HG03095 (cell line): Measurements from ENCODE around the gene ZFAND3.
"Not testable (repeated sequence)": the region's sequence is repeated elsewhere in the genome, so short reads cannot be mapped to it uniquely, and the experiment has no call there.

ENCODE experiments used
- ATAC-seq: cut with Tn5 transposase; IDR thresholded peaks from one replicate; pipeline ENCODE4 v1.9.1; 2021; ENCODE audit warnings: moderate library complexity; ENCODE audit not compliant: unreplicated experiment

Gene ZFAND3

DNA sequence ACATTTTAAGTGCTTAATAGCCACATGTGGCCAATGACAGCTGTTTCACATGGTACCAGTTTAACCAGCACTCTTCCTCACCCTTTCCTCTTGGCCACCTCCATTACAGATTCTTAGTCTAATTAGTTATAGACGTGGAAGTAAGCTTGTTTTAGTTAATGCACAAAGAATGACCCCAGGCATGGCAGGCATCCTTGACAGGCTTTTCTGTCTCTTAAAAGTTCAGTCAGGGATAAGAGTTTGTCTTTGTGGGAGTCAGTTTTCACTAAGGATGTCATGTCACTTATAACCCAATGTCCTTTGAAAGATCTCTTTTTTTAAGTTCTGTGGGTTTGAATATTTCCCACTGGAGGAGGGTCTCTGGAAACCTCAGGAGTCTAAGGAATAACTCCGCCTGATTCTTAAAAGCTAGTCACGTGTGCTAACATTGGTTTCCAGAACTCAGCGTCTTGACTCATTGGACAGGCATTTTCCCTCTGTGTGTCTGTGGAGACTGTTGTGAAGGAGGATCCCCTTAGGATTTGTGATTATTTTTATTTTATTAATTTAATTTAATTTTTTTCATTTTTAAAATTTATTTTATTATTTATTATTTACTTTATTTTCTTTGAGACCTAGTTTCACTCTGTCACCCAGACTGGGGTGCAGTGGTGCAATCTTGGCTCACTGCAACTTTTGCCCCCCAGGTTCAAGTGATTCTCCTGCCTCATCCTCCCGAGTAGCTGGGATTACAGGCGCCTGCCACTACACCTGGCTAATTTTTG lies 171.4 kb downstream of the ZFAND3 start:
- ATAC-seq, result no peak

DNA sequence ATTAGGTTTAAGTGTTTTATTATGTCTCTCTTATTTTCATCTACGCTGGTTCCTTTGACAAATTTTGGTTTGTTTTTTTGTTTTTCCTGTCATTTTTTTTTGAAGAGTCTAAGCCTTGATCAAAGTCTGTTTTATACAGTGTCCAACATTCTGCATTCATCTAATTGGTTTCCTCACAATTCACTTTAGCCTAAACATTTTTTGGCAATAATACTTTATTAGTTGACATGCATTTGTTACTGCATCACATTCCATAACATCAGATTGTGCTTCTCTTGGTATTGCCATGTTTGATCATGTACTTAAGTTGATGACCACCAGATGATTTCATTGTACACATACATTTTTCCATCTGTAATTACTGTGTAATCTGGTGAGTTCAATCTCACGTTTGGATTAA lies 173.2 kb downstream of the ZFAND3 start:
- no peak for ATAC-seq

- not testable (repeated sequence) for ATAC-seq
Measured at GRCh38 chr6:37993194-37993593, 173.7 kb downstream of the ZFAND3 start.

DNA sequence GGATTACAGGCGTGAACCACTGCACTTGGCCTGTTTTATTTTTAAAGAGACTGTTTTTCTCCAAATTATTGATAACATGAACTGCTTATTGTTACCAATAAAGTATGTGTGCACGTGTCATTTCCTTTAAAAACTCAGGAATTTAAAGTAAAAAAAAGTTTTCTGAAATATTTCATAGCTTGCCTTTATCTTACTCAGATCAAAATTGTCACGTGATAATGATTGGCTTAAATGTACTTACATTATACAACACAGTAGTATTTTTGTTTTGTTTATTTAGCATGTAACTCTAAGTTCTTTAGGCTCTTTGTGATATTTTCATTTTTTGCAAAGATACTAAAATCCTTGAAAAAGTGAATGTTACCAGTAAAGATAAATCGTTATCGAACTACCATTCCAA lies 174.1 kb downstream of the ZFAND3 start:
- ATAC-seq, result no peak

DNA sequence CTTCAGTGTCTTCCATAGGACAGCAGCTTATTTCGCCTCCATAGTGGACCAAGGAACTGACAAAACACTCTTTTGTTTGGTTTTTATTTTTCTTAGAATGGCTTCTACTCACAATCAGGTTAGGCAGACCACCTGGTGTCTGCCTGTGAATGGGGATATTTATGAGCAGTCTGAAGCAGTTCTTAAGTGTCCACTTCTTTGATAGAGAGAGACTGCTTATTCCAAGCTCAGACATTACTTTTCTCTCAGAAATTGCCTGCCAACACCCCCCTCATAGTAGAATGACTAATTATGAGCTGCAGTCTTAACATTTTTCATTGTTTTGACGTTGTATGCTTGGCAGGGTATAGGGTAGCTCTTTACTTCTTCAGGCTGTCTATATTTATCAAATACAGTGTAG lies 174.7 kb downstream of the ZFAND3 start:
- ATAC-seq, result no peak

DNA sequence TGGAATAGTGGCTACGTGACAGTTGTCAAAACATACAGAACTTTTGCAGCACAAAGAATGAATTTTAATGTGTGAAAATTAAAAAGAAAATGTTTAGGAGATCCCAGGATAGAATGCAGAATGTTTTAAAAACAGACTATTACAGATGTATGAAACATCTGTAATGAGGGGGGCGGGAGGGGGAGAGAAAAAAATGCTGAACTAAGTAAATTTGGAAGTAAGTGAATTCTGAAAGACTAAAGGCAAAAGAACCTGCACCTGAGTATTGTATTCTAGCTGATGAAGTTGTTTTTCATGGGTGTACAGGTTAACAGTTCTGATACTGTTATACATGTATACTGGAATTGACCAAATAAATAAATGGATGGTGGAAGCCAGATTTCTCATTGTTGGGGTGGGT lies 178.8 kb downstream of the ZFAND3 start:
- ATAC-seq, result no peak

DNA sequence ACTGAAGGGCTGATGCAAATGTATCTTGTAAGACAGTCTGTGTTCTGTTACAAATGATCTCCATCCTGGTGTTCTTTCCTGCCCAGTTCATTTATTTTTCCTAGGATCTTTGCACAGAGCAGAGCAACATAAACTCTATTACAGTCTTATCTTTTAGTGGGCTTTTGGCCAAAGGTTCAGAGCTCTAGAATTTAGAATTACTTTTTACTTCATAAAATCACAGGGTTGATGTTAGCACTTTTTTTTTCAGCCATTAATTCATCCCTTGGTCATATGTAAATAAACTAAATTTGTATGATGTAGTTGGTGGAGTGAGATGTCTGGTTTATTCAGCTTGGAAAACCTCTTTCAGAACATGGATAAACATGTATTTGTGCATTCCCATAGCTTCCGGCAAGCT lies 181.9 kb downstream of the ZFAND3 start:
- no peak for ATAC-seq

- no peak for ATAC-seq
Measured at GRCh38 chr6:38004908-38005307, 185.4 kb downstream of the ZFAND3 start.

DNA sequence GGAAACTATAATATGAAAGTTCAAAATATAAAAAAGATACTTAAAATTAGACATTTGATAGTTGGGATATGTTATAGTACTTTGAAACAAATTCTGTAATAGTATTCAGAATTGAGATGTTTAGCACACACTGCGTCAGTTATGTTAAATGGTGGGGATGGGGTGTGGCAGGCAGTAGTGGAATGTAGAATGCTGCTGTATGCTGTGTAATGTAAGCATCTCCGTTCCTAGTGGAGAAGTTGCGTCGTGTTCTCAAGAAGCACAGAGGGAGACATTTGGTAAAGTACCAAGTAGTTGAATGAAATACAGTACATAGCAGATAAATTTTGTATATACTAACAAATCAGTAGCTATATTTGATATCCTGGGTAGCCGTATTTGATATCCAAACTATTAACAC lies 192.4 kb downstream of the ZFAND3 start:
- no peak for ATAC-seq

GRCh38 chr6:38012573-38012972 lies 193.0 kb downstream of the ZFAND3 start:
- no peak for ATAC-seq

DNA sequence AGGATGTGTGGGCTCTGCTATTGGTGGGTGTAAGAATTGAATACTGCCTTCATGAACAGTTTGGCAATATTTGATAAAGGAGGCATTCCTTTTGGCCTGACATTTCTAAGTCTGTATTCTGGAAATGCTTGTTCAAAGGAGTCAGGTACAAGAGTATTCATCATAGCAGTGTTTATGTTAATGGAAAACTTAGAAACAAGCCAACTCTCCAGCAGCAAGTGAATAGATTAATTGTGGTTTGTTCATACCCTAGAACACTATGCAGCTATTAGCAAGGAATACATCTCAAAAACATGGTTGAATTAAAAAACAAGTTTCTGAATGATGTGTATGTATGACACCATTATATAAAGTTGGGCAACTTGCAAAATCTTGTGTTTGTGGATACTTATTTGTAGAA lies 195.8 kb downstream of the ZFAND3 start:
- no peak for ATAC-seq

DNA sequence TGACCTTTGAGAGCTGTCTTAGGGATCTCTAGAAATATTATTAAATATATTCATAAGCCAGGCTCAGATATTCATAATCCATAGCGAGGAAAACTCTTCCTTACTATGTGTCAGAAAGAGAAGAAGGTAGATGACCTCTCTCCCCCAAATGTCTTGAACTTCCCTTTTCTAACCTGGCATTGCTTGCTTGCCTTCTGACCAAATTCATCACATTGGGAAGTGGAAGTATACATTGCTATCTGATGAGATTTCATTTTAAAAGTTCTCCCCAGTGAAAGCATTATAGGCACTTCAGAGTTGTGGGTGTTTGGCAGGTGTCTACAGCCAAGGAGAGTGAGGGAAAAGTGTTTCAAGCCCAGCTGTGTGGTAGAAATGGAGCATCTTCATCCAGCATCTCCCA lies 197.3 kb downstream of the ZFAND3 start:
- ATAC-seq, result no peak

DNA sequence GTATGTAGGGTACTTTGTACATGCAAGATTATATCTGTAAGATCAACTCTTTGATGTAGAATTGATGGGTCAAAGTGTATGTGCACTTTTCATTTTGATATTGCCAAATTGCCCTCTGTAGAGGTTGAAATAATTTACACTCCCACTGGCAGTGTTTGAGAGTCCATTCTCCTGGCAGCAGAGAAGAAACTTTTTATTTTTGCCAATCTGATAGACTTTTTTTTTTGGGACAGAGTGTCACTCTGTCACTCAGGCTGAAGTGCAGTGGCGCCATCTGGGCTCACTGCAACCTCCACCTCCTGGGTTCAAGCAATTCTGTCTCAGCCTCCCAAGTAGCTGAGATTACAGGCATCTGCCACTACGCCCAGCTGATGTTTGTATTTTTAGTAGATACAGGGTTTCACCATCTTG lies 199.2 kb downstream of the ZFAND3 start:
- ATAC-seq, result no peak

GRCh38 chr6:38020593-38020992 lies 201.1 kb downstream of the ZFAND3 start:
- no peak for ATAC-seq

GRCh38 chr6:38021029-38021428 lies 201.5 kb downstream of the ZFAND3 start:
- no peak for ATAC-seq

DNA sequence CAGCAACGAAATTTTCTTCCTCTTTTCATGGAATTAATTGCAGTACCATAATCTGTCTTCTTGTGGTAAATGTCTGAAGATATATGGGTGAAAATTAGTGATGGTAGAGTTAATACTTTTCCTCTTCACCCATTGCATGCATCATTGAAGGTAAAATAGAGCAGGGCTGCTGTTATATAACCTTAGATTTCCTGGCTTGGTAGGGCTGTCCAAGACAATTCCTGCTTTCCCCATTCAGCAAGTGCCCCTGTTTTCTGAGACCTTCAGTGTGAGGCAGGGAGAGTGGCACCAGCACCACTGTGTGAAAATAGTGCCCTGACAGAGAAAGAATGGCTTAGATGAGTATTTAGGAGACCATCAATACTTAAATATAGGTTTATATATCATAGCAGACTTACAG lies 202.0 kb downstream of the ZFAND3 start:
- no peak for ATAC-seq

GRCh38 chr6:38022688-38023087 lies 203.2 kb downstream of the ZFAND3 start:
- no peak for ATAC-seq

DNA sequence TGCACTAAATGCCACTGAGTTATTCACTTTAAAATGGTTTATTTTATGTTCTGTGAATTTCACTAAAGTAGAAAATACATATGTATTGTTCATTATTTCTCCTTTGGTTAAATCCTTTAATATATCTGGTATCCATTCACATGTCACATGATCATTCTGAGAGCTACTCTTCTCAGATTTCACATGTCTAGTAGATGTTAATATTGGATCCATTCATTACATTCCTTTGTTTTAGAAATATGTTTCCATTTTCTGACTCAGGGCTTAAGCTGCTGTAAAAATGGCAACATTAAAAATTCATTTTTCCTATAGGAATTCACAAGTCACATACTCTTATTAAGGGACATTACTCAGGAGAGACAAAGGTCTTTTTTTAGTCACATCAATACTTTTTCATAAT lies 205.4 kb downstream of the ZFAND3 start:
- ATAC-seq, result no peak

DNA sequence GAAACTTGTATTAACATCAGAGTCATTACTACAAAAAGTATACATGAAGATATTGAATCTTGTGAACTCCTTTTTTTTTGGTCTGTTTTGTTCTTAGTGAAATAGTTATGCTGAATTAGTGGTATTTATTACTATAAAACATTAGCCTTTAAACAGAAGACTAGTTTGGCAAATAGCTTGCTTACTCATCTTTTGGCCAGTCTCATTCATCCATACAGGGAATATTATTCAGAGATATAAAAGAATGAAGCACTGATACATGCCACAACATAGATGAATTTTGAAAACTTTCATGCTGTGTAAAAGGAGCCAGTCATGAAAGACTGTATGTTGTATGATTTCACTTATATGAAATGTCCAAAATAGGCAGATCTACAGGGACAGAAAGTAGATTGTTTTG lies 205.9 kb downstream of the ZFAND3 start:
- ATAC-seq, result no peak

GRCh38 chr6:38027685-38028373 lies 208.3 kb downstream of the ZFAND3 start:
- ATAC-seq, result no peak

- no peak for ATAC-seq
Measured at GRCh38 chr6:38030380-38030779, 210.9 kb downstream of the ZFAND3 start.

DNA sequence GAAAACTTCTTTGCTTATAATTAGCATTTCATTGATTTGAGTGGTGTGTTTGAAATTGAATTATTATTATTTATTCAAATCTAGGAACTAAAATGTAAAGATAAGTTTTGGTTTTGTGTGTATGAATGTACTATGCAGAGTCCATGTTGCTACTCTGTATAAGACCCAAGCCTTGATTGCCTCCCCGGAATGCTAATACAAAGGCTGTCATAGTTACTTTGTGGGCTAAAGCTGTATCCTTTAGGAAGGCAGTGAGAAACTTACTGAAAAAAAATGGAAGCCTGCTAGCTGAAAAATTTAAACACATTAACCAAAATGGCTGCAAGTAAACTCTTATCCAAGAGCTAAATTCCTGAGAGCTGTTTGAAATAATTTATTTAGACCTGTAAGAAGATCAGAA lies 213.3 kb downstream of the ZFAND3 start:
- no peak for ATAC-seq
